HepG2 (cell line): ENCODE measurements around the gene ELL. TPM values are rescaled to one million over a fixed set of nuclear protein-coding genes. Genes with fewer than 3 reads are reported as not detected.

Experiments used
- FOXK2 ChIP-seq: fragments of 450-650 bp; IDR thresholded peaks from 2 replicates; pipeline ENCODE4 v1.6.1; 2016
- PAXIP1 ChIP-seq: sonication (generic); formaldehyde crosslinking; conservative IDR thresholded peaks from 2 replicates; pipeline ENCODE4 v1.4.0; 2020; ENCODE audit warnings: mild to moderate bottlenecking, missing genetic modification reagents, moderate library complexity
- RFX1 ChIP-seq: fragments of 450-650 bp; IDR thresholded peaks from 2 replicates; pipeline ENCODE4 v1.6.1; 2017
- SOX6 ChIP-seq, 2 experiments: fragments of 450-650 bp in 1 of 2; sonication (generic) in 1 of 2; formaldehyde crosslinking in 1 of 2; IDR thresholded peaks; 2 replicates each; pipeline versions ENCODE4 v1.4.0 to v1.6.1; 2017 to 2020; ENCODE audit warnings: antibody characterized with exemption in 1 of 2, mild to moderate bottlenecking in 1 of 2, missing genetic modification reagents in 1 of 2
- SSRP1 ChIP-seq: IDR thresholded peaks from 2 replicates; pipeline ENCODE4 v1.6.1; 2016; ENCODE audit warnings: control low read depth
- ZBTB2 ChIP-seq: sonication (generic); formaldehyde crosslinking; IDR thresholded peaks from 2 replicates; pipeline ENCODE4 v1.8.0; 2022; ENCODE audit warnings: low read depth, missing genetic modification reagents
- ZFP36L1 ChIP-seq: sonication (generic); formaldehyde crosslinking; IDR thresholded peaks from 2 replicates; pipeline ENCODE4 v1.8.0; 2022; ENCODE audit warnings: mild to moderate bottlenecking, missing genetic modification reagents, moderate library complexity
- ZFY ChIP-seq: sonication (generic); formaldehyde crosslinking; IDR thresholded peaks from 2 replicates; pipeline ENCODE4 v1.4.0; 2020; ENCODE audit warnings: missing genetic modification reagents
- ZNF121 ChIP-seq: sonication (generic); formaldehyde crosslinking; IDR thresholded peaks from 2 replicates; pipeline ENCODE4 v1.5.0; 2020; ENCODE audit warnings: mild to moderate bottlenecking, missing genetic modification reagents
- ZNF205 ChIP-seq: IDR thresholded peaks from 2 replicates; pipeline ENCODE4 v1.6.1; 2018; ENCODE audit warnings: missing biosample characterization, missing genetic modification reagents
- ZNF7 ChIP-seq: IDR thresholded peaks from 2 replicates; pipeline ENCODE4 v1.6.1; 2016; ENCODE audit warnings: missing biosample characterization, missing genetic modification reagents
- ZNF766 ChIP-seq: sonication (generic); formaldehyde crosslinking; IDR thresholded peaks from 2 replicates; pipeline ENCODE4 v1.5.0; 2020; ENCODE audit warnings: missing genetic modification reagents, borderline replicate concordance
- polyA plus RNA-seq, 8 experiments: library from polyadenylated mRNA; depleted of rRNA in 3 of 8; stranded (reverse) in 7 of 8; unstranded in 1 of 8; fragments of >200 nt; fragmentation: Illumina TruSeq in 4 of 8; extraction: Trizol in 4 of 8; gene quantifications; 2 replicates each; pipeline versions ENCODE4 v1.2.1 to v1.2.3, GENCODE V29; 2011 to 2016; ENCODE audit warnings: low read depth in 4 of 8, missing spikeins in 1 of 8, mixed read lengths in 1 of 8; ENCODE audit not compliant: insufficient read depth in 1 of 8
- total RNA-seq, 5 experiments: library from RNA; depleted of rRNA; stranded (reverse); fragments of >200 nt; fragmentation: Illumina TruSeq; extraction: Trizol; gene quantifications; 2 replicates each; pipeline ENCODE4 v1.2.3, GENCODE V29; 2016; ENCODE audit warnings: low read depth in 1 of 5
- TF ChIP-seq, protein P1 (sequence below): sonication (generic); formaldehyde crosslinking; IDR thresholded peaks from 2 replicates; pipeline ENCODE4 v1.5.1; 2020; ENCODE audit warnings: mild to moderate bottlenecking, missing genetic modification reagents, moderate library complexity
- TF ChIP-seq, protein P2 (sequence below): sonication (generic); formaldehyde crosslinking; IDR thresholded peaks from 2 replicates; pipeline ENCODE4 v1.4.0; 2020; ENCODE audit warnings: missing genetic modification reagents, mild to moderate bottlenecking, borderline replicate concordance

The ELL gene
- total and polyA plus RNA-seq, 2 of the 13 experiments (the other 11 are each of a cell fraction or from before 2014, with no cell fraction given): 3.7 to 5.4 TPM

DNA sequence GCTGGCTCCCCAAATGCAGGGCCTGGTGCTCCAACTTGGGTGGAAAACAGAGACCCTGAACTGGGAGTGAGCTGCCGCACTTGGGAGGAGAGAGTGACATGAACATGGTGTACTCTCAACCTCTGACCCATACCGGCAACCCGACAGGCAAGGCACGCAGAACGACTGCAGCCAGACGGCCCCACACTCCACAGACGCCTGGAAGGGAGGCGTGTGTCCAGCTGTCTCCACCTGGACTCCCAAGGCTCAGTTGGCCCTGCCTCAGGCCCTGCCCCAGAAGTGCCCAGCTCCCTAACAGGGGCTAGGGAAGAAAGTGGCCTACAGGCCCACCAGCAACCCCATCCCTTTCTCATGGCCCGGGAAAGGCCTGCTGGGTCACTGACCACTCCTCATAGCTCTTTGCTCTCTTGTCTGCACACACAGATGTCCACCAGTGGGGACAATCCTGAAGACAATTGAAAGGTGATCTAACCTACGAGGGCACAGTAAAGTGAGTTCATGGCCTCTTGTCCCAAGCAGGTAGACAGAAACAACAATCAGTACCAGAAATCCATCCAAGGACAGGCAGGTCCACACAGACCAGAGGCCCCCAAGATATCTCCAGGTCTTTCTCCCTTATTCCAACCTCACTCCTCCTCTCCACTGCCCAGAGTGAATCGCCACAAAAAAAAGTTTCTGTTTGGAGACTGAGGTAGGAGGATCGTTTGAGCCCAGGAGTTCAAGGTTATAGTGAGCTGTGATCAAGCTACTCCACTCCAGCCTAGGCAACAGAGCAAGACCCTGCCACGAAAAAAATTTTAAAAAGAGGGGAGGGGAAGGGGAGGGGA is 28.2 kb downstream of the ELL start (continued):
- TF ChIP-seq, protein P1, sequence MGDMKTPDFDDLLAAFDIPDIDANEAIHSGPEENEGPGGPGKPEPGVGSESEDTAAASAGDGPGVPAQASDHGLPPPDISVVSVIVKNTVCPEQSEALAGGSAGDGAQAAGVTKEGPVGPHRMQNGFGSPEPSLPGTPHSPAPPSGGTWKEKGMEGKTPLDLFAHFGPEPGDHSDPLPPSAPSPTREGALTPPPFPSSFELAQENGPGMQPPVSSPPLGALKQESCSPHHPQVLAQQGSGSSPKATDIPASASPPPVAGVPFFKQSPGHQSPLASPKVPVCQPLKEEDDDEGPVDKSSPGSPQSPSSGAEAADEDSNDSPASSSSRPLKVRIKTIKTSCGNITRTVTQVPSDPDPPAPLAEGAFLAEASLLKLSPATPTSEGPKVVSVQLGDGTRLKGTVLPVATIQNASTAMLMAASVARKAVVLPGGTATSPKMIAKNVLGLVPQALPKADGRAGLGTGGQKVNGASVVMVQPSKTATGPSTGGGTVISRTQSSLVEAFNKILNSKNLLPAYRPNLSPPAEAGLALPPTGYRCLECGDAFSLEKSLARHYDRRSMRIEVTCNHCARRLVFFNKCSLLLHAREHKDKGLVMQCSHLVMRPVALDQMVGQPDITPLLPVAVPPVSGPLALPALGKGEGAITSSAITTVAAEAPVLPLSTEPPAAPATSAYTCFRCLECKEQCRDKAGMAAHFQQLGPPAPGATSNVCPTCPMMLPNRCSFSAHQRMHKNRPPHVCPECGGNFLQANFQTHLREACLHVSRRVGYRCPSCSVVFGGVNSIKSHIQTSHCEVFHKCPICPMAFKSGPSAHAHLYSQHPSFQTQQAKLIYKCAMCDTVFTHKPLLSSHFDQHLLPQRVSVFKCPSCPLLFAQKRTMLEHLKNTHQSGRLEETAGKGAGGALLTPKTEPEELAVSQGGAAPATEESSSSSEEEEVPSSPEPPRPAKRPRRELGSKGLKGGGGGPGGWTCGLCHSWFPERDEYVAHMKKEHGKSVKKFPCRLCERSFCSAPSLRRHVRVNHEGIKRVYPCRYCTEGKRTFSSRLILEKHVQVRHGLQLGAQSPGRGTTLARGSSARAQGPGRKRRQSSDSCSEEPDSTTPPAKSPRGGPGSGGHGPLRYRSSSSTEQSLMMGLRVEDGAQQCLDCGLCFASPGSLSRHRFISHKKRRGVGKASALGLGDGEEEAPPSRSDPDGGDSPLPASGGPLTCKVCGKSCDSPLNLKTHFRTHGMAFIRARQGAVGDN (CRISPR knock-in tag): peak; percentile 62
- TF ChIP-seq ZNF7 (CRISPR knock-in tag) (peak; percentile 68), RFX1 (no peak), ZFY (CRISPR knock-in tag) (0 out of 2 replicates have a peak, but pooled peaks have one; percentile 21), PAXIP1 (CRISPR knock-in tag) (peak; percentile 53), ZNF121 (CRISPR knock-in tag) (0 out of 2 replicates have a peak, but pooled peaks have one; percentile 28), ZBTB2 (CRISPR knock-in tag) (no peak), SSRP1 (no peak), ZFP36L1 (CRISPR knock-in tag) (no peak), ZNF205 (CRISPR knock-in tag) (no peak), FOXK2 (no peak), ZNF766 (no peak), SOX6 (IDR thresholded peaks at IDR 0.05) (no peak), SOX6 (CRISPR knock-in tag; IDR thresholded peaks at IDR 0.05) (0 out of 2 replicates have a peak, but pooled peaks have one; percentile 14)
- TF ChIP-seq, protein P2, sequence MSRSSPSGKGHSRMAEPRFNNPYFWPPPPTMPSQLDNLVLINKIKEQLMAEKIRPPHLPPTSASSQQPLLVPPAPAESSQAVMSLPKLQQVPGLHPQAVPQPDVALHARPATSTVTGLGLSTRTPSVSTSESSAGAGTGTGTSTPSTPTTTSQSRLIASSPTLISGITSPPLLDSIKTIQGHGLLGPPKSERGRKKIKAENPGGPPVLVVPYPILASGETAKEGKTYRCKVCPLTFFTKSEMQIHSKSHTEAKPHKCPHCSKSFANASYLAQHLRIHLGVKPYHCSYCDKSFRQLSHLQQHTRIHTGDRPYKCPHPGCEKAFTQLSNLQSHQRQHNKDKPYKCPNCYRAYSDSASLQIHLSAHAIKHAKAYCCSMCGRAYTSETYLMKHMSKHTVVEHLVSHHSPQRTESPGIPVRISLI (CRISPR knock-in tag): 0 out of 2 replicates have a peak, but pooled peaks have one; percentile 54
- TF ChIP-seq, all 625 proteins: peak for 13
